GM03348 (cell line): ENCODE results near the gene GIT1.

Source experiments
- DNase-seq: peaks from one replicate; pipeline ENCODE4 v3.0.0; 2012; ENCODE audit warnings: low spot score

GIT1 gene

GRCh38 chr17:29589524-29590410, at the start of gene GIT1:
Gene GIT1 (minus strand): TSS chr17:29589648. CDS start chr17:29589378, 270 bp downstream.
- peak; percentile 98 for DNase-seq

GRCh38 chr17:29633886-29634285, 44.4 kb upstream of the GIT1 start:
- no peak for DNase-seq

- no peak for DNase-seq
Measured at GRCh38 chr17:29630630-29631193, 41.3 kb upstream of the GIT1 start.

- DNase-seq = no peak
Measured at GRCh38 chr17:29629839-29630238, 40.4 kb upstream of the GIT1 start.

- DNase-seq = no peak
Measured at GRCh38 chr17:29628644-29629043, 39.2 kb upstream of the GIT1 start.

- DNase-seq = no peak
Measured at GRCh38 chr17:29627951-29628350, 38.5 kb upstream of the GIT1 start.

- DNase-seq = peak; percentile 69
Measured at GRCh38 chr17:29625037-29625750, 35.7 kb upstream of the GIT1 start.

GRCh38 chr17:29624586-29624985, 35.1 kb upstream of the GIT1 start:
- no peak for DNase-seq

GRCh38 chr17:29623283-29623647, 33.8 kb upstream of the GIT1 start:
- DNase-seq = no peak

GRCh38 chr17:29622337-29623282, 33.2 kb upstream of the GIT1 start, which contains the start of gene CORO6:
Gene CORO6 (minus strand): TSS chr17:29622912. CDS start chr17:29621421, 1,491 bp downstream.
- peak; percentile 89 for DNase-seq

GRCh38 chr17:29621751-29622194, 32.3 kb upstream of the GIT1 start:
- no peak for DNase-seq

- no peak for DNase-seq
Measured at GRCh38 chr17:29620779-29621500, 31.5 kb upstream of the GIT1 start.

GRCh38 chr17:29620271-29620670, 30.8 kb upstream of the GIT1 start:
- DNase-seq = peak; percentile 31

GRCh38 chr17:29619251-29619650, 29.8 kb upstream of the GIT1 start:
- peak; percentile 41 for DNase-seq

GRCh38 chr17:29618272-29619065, 29.0 kb upstream of the GIT1 start:
- no peak for DNase-seq

GRCh38 chr17:29617481-29618271, 28.2 kb upstream of the GIT1 start:
- peak; percentile 87 for DNase-seq

- peak; percentile 78 for DNase-seq
Measured at GRCh38 chr17:29617125-29617480, 27.7 kb upstream of the GIT1 start.

- DNase-seq = no peak
Measured at GRCh38 chr17:29616300-29617048, 27.0 kb upstream of the GIT1 start.
